GM20431 (cell line): Measurements from ENCODE around the gene ELF2.
"Not testable (repeated sequence)": the region's sequence is repeated elsewhere in the genome, so short reads cannot be mapped to it uniquely, and the experiment has no call there.

Experiments used
- in situ Hi-C: fragments of 300-500 bp; cut with MseI, MboI; formaldehyde crosslinking; loops from one replicate; pipeline ENCODE4 v1.15.0; 2020; ENCODE audit warnings: low sequenced_read_pairs; ENCODE audit not compliant: unreplicated experiment

Gene ELF2

DNA sequence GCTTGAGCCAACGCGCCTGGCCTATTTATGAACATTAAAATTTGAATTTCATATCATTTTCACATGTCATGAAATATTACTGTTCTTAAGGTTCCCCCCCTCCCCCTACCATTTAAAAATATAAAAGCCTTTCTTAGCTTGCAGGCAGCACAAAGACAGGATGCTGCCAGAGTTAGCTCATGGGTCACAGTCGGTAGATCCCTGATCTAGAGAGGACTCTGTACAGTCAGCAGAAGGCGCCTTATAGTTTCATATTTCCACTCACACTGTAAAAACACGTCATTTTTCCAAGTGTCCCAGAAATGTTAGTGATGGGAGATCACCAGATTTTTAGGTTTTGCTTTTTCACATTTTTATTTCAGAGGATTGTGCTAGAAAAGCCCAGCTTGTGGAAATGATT, 149.2 kb downstream of the ELF2 start:
- in situ Hi-C loops, result no loop called here

DNA sequence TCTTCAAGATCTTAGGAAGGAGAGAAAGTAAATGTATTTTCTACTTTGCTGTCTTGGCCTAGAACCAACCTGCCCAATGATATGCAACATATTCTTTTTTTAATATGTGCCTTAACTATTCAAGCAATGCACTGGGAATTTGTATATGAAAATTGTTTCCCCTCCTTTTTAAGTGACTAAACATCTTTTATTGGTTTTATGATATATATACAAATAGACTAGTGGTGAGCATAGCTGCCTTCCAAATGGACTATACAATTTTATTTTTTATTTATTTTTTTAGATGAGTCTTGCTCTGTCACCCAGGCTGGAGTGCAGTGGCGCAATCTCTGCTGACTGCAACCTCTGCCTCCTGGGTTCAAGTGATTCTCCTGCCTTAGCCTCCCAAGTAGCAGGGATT, 151.2 kb downstream of the ELF2 start:
- in situ Hi-C loops, result no loop called here

DNA sequence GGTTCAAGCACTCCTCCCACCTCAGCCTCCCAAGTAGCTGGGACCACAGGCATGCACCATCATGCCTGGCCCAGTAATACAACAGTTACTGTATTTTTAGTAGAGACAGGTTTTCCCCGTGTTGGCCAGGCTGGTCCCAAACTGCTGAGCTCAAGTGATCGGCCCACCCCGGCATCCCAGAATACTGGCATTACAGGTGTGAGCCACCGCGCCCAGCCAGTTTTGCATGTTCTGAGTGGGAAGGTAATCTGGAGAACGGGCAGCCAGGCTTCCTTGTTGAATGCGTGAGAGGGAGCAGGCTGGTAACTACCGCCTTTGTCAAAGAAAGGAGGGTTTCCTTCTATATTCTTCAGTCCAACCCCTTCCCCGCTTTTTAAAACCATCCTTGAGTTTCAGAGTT, 152.3 kb downstream of the ELF2 start:
- in situ Hi-C loops, result no loop called here

DNA sequence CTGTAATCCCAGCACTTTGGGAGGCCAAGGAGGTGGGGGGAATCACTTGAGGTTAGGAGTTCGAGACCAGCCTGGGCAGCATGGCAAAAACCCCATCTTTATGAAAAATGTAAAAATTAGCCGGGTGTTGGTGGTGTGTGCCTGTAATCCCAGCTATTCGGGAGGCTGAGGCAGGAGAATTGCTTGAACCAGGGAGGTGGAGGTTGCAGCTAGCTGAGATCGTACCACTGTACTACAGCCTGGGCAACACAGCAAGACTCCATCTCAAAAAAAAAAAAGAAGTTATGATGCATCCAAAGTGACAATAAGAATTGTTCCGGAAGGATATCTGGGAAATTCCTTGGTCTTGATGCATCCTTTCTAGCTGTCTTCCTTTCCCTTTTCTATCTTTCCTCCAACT, 154.2 kb downstream of the ELF2 start:
- in situ Hi-C loops, result no loop called here

DNA sequence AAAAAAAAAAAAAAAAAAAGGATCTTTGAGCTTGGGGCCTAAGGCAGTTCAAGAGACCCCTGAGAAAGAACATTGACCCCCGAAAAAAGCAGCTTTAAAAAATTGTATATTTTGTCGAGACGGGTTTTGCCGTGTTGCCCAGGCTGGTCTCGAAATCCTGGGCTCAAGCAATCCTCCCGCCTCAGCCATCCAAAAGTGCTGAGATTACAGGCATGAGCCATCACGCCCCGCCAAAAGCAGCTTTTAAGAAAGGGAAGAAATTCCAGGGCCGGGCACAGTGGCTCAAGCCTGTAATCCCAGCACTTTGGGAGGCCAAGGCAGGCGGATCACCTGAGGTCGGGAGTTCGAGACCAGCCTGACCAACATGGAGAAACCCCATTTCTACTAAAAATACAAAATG, 155.9 kb downstream of the ELF2 start:
- in situ Hi-C loops, result not testable (repeated sequence)

DNA sequence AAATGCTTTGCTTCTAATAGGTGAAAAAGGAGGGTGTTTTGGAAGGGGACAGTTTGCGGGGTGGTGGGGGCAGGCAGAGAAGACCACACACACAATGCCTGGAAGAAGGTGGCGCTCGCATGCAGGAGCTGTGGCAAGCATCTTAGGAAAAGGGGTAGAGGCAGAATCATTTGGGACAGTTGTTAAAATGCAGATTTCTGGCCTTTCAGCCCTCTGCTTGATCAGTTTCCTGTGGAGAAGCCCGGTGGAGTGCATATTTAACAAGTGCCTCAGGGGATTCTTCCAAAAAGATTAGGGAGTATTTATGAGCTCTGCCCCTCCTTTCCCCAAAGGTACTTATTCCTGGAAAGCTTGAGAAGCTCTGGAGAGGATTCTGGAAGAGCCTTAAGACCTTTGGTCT, 156.6 kb downstream of the ELF2 start:
- in situ Hi-C loops, result no loop called here

DNA sequence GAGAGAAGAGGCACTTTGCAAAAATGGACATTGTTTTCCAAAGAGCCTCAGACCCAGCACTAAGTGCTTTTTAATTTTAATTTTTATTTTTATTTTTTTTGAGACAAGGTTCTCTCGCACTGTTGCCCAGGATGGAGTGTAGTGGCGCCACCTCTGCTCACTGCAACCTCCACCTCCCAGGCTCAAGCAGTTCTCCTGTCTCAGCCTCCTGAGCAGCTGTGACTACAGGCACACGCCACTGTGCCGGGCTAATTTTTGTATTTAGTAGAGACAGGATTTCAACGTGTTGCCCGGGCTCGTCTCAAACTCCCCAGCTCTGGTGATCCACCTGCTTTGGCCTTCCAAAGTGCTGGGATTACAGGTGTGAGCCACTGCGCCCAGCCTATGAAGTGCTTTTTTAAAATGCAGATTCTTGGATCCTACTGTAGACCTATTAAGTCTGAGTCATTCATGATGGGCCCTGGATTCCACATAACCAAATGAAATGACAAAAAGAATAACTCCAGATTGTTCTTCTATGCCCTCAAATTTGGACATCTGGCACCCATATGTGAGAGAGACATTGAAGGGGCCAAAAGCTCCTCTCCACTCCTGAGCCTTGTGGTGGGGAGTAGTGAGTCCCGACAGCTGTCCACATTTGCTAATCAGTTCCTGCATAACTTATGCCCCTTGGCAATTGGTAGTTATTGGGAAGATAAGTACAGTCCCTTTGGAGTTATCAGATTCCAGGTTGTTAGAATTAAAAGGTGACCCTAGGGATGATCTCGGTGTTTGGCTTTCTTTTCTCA, 157.9 kb downstream of the ELF2 start:
- in situ Hi-C loops, result no loop called here

DNA sequence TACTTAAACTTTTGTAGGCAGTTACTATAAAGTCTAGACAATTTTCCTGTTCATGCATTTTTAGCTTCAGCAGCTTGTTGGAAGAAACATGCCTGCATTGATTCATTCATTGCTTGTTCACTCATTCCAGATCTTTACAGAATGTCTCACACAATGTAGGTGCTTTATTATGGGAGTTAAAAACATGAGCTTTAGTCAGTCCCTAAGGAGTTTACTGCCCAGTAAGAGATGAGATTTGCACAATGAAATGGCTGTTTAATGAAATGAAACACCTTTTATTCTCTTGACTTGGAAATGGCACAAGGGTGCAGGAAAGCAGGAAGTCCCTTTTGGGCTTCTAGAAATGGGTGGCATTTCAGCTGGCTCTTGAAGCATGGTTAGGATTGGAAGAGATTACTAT, 158.5 kb downstream of the ELF2 start:
- in situ Hi-C loops, result no loop called here

DNA sequence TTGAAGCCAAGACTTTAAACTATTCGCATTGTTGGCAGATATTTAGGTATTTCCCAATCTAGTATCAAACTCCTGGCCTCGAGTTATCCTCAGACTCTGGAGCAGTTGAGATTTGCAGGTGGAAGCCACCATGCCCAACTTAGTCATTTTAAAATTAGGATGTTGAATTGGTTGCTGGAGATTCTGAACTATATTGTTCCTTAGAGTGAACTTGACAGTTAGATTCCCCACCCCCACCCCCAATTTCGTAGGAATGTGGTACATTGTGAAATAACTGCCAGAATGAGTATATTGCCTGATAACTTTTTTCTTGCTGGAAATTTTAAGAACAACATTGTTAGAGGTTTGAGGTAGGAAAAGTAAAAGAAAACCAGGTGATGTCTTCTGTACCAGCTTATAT, 159.2 kb downstream of the ELF2 start:
- in situ Hi-C loops, result no loop called here

DNA sequence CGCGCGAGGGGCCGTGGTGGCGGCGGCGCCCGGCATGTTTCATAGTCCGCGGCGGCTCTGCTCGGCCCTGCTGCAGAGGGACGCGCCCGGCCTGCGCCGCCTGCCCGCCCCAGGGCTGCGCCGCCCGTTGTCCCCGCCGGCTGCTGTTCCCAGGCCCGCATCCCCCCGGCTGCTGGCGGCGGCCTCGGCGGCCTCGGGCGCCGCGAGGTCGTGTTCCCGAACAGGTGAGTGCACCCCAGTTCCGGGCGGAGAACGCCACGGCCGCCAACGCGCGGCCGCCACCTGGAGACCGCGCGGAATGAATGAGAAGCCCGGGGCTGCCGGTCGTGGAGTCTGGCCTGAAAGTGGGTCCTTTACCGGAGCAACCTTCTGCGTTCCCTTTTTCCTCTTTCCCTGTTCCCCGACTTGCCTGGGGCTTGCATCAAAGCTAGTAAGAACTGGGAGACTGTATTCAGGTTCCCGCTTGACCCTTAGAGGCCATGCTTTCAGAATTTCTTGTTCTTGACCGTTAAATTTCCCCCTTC, 161.0 kb downstream of the ELF2 start:
- in situ Hi-C loops, result no loop called here

DNA sequence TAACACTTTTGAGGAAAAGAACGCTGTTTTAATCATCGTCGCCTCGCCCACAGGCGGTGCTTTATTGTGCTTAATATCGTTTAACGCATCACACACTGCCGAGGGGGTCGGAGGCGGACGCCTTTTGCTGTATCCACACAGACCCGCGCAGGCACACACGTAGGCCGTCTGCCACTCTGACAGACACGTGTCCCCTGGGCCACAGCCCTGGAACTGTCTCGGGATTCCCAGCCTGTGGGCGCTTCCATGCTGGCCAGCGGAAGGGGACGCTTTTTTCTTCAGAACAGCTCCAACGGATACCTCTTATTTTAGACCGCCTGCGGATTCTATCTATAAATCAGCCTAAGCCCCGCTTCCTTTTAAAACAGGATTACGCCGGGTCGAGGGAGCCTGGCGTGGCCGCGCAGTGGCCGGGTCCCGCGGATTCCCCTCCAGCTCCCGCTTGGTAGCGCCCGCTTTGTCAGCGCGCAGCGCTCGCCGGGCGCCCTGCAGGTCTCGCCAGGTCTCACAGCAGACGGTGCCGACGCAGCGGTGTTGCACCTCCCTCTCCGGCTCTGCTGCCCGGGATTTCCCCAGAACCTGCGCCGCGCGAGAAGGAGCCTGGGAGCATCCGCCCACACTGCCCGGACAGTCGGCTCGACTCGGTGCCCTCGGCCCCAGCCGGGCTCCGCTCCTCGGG, 161.6 kb downstream of the ELF2 start, which contains the start of gene NOCT:
Gene NOCT (plus strand): TSS at position 513 of the 679 bp plus-strand sequence. CDS start 201 bp downstream, outside the sequence.
- in situ Hi-C loops, result no loop called here

DNA sequence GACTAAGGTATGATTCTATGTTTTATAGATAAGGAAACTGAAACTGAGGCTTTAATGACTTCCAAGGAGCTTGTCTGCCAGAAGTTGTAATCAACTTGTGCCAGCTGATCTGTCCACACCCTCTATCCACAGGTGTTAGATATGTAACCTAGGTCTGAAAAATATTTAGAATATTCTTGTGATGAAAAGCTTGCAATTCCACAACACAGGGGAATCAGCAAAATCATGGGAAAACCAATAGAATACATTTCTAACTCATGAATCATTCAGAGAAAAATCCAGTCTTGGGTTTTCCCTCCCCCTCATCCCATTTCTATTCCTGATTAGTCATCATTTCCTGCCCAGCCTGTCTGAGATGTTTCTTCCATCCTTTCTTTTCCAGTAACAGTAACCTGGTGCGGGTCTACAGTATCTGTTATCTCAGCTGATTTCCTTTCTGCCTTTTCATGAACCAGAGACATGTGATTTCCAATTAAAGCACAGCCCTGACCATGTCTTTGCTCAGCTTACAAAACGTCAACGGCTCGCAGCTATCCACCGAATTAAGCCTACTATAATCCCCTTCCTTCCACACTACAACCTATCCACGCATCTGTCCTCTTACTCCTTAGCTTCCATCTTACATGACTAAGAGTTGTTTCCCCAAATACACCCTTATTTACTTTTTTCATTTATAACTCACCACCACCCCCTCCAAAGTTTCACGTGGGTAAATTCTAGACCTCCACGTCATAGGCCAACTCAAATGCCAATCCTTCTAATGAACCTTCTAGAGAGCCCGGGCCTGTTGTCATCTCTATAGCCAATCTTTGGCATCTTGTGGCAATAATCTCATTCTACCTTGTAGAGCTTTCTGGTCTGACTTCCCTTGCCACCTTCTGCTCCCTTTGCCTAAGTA, 162.4 kb downstream of the ELF2 start:
- in situ Hi-C loops, result no loop called here

DNA sequence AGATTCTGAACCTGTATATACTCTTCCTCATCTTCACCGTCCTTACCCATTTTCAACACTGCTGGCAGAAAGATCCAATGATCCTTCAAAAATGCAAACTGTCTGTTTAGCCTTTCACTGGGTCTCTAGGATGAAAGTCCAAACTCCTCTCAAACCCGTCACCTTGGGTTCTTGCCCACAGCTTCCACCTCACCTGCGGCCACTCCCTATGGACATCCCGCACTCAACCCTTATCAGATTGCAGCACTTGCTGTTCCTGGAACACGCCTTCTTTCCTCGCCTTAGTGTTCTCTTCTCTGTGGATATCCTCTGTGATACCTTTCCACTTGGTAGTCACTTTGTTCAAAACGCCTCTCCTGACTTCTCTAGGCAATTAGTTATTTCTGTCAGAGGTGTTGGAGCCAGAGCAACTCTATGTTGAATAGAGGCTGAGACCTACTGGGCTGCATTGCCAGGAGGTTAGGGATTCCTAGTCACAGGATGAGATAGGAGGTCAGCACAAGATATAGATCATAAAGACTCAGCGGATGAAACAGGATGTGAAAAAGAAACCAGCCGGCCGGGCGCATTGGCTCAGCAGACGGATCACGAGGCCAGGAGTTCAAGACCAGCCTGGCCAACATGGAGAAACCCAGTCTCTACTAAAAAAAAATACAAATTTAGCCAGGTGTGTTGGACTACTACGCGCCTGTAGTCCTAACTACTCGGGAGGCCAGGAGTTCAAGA, 165.6 kb downstream of the ELF2 start:
- in situ Hi-C loops, result no loop called here

DNA sequence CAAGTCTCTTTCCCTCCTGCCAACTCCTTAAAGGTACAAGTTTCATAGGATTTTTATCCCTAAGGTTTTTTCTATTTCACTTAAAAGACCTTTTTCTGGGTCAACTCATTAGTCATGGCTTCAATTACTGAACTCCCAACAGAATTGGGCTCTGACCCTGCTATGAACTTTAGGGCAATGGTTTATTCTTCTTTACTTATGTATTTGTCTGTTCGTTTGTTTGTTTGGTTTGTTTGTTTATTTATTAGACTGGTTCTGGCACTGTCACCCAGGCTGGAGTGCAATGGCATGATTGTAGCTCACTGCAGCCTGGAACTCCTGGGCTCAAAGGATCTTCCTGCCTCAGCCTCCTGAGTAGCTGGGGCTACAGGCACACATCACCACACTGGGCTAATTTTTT, 167.3 kb downstream of the ELF2 start:
- in situ Hi-C loops, result no loop called here

DNA sequence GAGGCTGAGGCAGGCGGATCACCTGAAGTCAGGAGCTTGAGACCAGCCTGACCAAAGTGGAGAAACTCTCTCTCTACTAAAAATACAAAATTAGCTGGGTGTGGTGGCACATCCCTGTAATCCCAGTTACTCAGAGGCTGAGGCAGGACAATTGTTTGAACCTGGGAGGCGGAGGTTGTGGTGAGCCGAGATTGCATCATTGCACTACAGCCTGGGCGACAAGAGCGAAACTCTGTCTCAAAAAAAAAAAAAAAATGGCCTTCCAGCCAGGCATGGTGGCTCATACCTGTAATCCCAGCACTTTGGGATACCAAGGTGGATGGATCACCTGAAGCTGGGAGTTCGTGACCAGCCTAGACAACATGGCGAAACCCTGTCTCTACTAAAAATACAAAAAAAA, 168.7 kb downstream of the ELF2 start:
- in situ Hi-C loops, result not testable (repeated sequence)

DNA sequence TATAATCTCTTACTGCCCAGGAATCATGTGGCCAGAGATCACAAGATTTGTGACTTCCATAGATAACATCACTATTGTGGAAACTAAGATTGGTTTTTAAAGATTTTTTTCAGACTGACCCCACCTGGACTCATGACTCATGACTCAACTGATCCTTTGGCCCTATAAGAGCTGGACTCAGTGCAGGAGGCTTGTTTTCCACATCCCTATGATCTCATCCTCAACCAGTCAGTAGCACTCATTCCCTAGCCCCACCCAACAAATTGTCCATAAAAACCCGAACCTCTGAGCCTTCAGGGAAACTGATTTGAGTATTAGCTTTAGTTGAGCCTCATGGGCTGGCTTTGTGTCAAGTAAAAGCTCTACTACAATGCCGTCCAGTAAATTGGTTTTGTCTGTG, 169.4 kb downstream of the ELF2 start:
- in situ Hi-C loops, result no loop called here
